Fibroblast of peridontal ligament (primary cell): ENCODE results near the gene CFAP77.

Experiments used
- DNase-seq: peaks from one replicate; pipeline ENCODE4 v3.0.0-alpha.2; 2010; ENCODE audit errors: extremely low read depth

CFAP77 gene

GRCh38 chr9:132488626-132489025 is 78.6 kb downstream of the CFAP77 start:
- DNase-seq, result no peak

GRCh38 chr9:132489536-132489935 is 79.5 kb downstream of the CFAP77 start:
- no peak for DNase-seq

DNA sequence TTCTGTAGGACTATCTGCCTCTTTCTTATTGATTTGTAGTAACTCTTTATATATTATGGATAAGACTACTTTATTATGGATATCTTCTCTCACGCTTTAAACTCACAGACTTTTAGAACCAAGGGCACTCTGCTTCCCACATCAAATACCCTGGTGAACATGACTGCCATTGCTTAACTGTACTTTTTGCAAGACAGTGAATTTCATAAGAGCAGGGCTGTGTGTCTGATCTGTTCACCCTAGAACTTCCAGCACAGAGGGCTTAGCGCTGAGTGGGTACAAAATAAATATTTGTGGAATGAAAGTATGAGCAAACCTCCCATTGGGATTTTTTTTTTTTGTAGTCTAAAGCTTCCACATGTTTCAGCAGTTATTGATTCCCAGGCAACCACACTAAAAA is 84.8 kb downstream of the CFAP77 start:
- peak; percentile 6 for DNase-seq

DNA sequence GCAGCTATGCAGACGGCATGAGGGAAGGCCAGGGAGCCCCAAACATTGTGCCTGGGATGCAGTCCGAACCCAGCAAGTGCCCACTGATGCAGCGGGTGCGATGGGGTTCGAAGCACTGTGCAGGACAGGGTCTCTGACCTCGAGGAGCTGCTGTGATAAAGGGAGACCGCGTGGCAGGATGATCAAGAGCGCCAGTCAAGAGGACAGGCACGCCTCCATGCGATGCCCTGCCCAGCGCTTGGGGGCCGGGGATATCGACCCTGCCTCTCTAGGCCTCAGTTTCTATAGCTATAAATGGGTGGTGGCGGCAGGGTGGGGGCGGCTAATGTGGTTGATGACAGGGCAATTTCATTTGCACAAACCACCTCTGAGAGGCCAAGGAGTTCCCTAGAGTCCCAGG is 87.7 kb downstream of the CFAP77 start:
- no peak for DNase-seq

GRCh38 chr9:132498531-132499210 is 88.7 kb downstream of the CFAP77 start:
- no peak for DNase-seq

- no peak for DNase-seq
These were observed 89.2 kb downstream of the CFAP77 start for GRCh38 chr9:132499251-132499650.

GRCh38 chr9:132500193-132500592 is 90.2 kb downstream of the CFAP77 start:
- DNase-seq, result no peak

DNA sequence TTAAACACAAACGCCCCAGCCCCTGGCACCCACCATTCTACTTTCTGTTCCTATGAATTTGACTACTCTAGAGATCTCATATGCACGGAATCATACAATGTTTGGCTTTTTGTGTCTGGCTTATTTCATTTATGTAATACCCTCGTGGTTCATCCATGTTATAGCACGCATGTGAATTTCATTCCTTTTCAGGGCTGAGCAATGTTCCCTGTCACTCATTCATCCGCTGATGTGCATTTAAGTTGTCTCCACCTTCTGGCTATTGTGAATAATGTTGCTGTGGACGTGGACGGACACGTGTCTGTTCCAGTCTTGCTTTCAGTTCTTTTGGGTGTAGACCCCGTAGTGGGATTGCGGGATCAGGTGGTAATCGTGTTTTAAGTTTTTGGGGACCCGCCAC is 92.5 kb downstream of the CFAP77 start:
- no peak for DNase-seq

GRCh38 chr9:132503116-132503515 is 93.1 kb downstream of the CFAP77 start:
- no peak for DNase-seq

- DNase-seq, result no peak
These were observed 94.5 kb downstream of the CFAP77 start for GRCh38 chr9:132504488-132504887.

GRCh38 chr9:132505991-132506655 is 96.1 kb downstream of the CFAP77 start:
- no peak for DNase-seq

DNA sequence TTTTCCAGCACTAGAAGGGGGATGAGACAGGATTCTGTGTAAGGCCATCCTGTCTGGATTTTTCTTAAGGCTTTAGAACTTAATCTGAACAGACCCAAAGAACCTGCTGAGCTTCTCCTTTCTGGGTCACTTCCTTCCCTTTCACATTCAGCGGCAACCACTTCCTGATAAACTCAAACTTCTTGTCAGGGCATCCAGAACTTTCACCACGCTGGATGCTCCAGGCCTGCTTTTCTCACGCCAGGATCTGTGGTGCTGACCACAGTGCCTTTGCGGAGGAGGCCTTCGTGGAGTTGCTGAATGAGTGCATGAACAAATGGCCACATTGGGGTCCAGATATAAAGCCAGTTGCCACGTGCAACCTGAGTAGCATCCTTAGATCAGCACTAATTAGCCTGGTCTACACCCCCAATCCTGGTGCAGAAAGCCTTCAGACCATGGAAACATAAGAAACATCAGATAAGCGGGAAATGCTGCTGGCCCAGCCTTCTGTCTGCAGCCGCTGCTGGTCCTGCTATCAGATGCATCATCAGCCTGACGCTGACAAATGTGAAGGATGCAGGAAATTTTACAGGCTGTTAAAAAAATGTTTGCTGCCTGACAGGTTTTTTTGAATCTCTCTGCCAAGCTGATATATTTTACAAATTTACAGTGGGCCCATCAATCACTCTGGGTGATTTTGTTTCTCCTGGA is 97.1 kb downstream of the CFAP77 start:
- no peak for DNase-seq

DNA sequence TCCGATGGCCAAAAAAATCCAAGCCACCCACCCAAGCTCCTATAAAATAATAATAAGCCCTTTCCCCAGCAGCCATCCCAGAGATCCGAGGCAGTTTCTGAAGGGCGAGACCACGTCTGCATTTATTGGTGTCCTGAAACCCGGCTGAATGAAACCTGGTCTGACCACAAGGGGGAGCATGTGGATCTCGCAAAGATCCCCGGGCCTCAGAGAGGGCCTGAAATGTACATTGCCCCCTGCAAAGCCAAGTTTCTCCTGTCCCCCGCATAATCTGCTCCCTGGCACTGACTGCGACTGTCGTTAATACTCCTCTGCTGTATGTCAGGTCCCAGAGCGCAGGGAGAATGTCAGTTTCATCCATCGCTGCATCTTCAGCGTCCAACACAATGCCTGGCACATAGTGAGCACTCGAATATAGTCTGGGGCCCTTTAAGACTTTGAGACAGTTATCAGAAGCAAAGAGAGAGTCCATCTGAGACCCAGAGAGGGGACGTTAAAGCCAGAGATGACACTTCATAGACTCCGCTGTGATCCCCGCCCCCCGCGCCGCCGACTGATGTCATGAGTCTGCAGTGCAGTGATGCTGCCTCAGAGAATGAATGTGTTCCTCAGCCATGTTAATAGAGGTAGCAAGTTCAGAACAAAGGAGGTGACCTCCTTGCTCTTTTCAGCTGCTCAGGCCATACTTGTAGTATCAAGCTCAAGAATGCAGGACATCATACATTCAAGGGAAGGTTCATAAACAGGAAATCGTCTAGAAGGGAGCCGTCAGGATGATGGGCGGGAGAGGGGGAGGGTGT is 97.9 kb downstream of the CFAP77 start:
- peak; percentile 72 for DNase-seq

DNA sequence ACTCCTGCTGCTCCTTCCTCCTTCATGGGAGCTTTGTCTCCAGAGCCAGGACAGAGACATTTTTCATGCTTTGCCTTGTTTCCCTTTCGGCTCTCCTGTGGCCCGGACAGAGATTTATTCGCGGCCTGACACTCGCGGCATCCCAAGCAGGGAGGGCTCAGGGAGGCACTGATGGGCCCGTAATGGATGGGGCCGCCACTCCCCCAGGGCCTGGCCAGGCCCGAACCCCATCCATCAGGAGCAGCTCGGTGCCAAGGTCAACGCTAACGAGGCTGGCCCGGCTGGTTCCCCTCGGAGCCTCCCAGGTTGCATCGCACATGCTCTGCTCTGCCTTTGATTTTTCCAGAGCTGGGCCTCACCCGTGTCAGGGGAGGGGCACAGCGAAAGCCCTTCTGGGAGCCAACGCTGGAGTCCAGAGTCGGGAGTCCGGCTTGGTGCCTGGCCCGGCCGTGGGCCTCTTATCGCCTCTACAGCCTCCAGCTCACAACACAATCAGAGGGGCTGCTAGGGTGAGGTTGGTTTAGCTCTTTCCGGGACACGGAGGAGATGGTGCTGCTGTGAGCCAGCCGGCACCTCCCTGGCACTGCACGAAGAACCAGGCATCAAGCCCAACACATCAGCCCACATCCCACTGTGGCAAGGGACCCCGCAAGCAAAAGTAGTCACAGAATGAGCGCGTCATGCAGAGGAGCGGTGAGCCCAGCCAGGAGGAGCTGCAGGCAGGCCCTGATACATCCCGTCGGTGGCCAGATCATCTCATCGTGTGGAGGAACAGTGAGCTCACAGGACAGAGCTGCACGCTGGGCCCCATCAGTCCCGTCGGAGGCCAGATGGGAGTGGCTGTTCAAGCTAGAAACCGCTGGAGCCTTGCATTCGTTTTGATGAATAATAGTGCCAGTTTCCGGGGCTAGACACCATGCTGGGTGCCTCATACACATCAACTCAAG is 100.2 kb downstream of the CFAP77 start:
- no peak for DNase-seq

GRCh38 chr9:132511191-132511999 is 101.4 kb downstream of the CFAP77 start:
- no peak for DNase-seq

- no peak for DNase-seq
These were observed 103.4 kb downstream of the CFAP77 start for GRCh38 chr9:132513416-132513815.

DNA sequence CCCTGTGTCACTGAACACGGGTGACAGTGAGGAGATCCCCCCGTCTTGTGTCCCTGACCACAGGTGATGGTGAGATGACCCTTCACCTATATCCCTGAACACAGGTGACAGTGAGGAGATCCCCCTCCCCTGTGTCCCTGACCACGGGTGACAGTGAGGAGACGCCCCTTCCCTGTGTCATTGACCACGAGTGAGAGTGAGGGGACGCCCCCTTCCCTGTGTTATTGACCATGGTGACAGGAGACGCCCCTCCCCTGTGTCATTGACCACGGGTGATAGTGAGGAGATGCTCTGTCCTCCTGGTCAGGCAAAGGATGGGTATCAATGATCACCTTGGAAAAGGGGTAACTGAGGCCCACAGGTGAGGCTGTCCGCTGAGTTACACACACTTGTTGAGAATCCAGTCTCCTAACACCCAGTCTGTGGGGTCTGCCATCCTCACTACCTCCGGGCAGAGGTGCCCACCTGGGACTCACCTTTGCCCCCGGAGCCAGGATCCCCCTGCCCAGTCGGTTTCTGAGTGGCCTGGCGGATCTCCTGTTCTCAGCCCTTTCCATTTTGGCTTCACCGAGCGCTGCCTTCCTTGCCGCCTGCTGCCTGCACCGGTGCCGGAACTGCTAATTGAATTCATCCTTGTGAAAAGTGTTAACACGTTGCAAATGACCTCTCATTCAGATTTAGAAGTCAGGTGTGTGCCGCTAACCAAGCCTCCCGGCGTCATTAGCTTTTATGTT is 104.2 kb downstream of the CFAP77 start:
- DNase-seq, result no peak

DNA sequence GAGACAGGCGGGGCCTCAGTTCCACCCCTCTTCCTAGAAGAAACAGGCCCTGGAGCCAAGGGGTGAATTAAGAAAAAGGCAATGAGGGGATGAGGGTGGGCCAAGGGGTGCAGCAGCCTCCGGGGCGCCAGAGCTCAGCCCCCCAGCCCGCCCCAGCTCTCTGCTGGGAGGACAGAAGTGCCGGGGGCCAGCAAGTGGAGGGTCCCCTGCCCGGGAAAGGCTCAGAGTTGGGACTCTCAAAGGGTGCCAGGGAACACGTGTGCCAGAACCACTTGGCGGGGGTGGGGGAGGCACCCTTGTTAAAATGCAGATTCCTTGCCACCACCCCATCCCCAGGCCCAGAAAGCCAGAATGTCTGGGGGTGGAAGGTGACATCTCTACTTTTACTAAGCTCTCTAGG is 104.8 kb downstream of the CFAP77 start:
- no peak for DNase-seq

- DNase-seq, result no peak
These were observed 106.3 kb downstream of the CFAP77 start for GRCh38 chr9:132516301-132516700.

DNA sequence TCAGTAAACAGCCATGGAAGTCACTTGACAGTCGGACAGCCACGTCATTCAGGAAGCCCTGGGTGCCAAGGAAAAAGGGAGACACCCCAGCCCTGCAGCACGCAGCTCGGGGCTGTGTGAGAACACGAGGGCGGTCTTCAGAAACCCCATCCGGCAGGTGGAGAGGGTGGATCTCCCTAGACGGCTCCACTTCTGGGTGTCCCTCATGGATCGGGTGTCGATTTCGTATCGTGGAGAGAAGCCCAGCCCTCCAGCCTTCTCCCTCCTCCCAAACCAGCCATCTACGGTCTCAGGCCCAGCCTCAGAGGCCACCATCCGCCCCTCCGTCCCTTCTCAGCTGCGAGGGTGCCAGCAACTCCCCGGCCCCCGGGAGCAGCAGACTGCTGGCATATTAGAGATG is 106.9 kb downstream of the CFAP77 start:
- DNase-seq, result no peak
